Left ventricle myocardium inferior (tissue), 1 donor: ENCODE measurements around the gene TRIM5. TPM values are rescaled to one million over a fixed set of nuclear protein-coding genes. Genes with fewer than 3 reads are reported as not detected.
"Not testable (repeated sequence)": the region's sequence is repeated elsewhere in the genome, so short reads cannot be mapped to it uniquely, and the experiment has no call there.

Source experiments
- DNase-seq: peaks from one replicate; pipeline ENCODE4 v3.0.0-alpha.2; 2020
- H3K27ac ChIP-seq: fragments of 200-600 bp; replicated peaks from 2 replicates; pipeline ENCODE4 v1.8.0; 2021
- H3K27me3 ChIP-seq: fragments of 200-600 bp; 2 replicates; pipeline ENCODE4 v1.8.0; 2021; ENCODE audit warnings: low read depth
- H3K36me3 ChIP-seq: fragments of 200-600 bp; 2 replicates; pipeline ENCODE4 v1.8.0; 2021
- H3K4me1 ChIP-seq: fragments of 200-600 bp; 2 replicates; pipeline ENCODE4 v1.8.0; 2021
- H3K4me3 ChIP-seq: fragments of 200-600 bp; 2 replicates; pipeline ENCODE4 v1.8.0; 2021; ENCODE audit warnings: mild to moderate bottlenecking, moderate library complexity
- H3K9me3 ChIP-seq: fragments of 200-600 bp; replicated peaks from 2 replicates; pipeline ENCODE4 v1.8.0; 2021
- intact Hi-C: fragments of 100-400 bp; cut with micrococcal nuclease; formaldehyde crosslinking; loops from one replicate; pipeline ENCODE4 v1.11.0; 2022
- total RNA-seq: library from RNA; stranded (reverse); fragmentation: NEBNext Ultra II Directional; extraction: Animal tissue kit (Norgen Biotek cat#: 25700); gene quantifications from one replicate; pipeline ENCODE4 v1.2.1, GENCODE V29; 2021
- TF ChIP-seq, protein P1 (sequence below): fragments of 200-600 bp; IDR thresholded peaks from 2 replicates; pipeline ENCODE4 v1.8.0; 2021; ENCODE audit warnings: antibody characterized with exemption, mild to moderate bottlenecking, borderline replicate concordance
- donor health status: DM: no; HTN: yes; CAD: no; lungs with severe emphysema.

The TRIM5 gene
- total RNA-seq, 1 donor from 2014 or later: 8.4 TPM

- no peak overlapping the region for H3K4me3 ChIP-seq
- no peaks in the 10 kb centered on the region for H3K4me1 ChIP-seq
- TF ChIP-seq, protein P1, sequence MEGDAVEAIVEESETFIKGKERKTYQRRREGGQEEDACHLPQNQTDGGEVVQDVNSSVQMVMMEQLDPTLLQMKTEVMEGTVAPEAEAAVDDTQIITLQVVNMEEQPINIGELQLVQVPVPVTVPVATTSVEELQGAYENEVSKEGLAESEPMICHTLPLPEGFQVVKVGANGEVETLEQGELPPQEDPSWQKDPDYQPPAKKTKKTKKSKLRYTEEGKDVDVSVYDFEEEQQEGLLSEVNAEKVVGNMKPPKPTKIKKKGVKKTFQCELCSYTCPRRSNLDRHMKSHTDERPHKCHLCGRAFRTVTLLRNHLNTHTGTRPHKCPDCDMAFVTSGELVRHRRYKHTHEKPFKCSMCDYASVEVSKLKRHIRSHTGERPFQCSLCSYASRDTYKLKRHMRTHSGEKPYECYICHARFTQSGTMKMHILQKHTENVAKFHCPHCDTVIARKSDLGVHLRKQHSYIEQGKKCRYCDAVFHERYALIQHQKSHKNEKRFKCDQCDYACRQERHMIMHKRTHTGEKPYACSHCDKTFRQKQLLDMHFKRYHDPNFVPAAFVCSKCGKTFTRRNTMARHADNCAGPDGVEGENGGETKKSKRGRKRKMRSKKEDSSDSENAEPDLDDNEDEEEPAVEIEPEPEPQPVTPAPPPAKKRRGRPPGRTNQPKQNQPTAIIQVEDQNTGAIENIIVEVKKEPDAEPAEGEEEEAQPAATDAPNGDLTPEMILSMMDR: no peak
- H3K36me3 ChIP-seq: no peaks in the 10 kb centered on the region
- peaks cover 3% of the 10 kb centered on the region for H3K9me3 ChIP-seq
- no peak overlapping the region for H3K27ac ChIP-seq
- no peak for DNase-seq
- intact Hi-C loops: no loop called here
- no peaks in the 10 kb centered on the region for H3K27me3 ChIP-seq
Observed at GRCh38 chr11:5658318-5658717, 26.6 kb downstream of the TRIM5 start.

DNA sequence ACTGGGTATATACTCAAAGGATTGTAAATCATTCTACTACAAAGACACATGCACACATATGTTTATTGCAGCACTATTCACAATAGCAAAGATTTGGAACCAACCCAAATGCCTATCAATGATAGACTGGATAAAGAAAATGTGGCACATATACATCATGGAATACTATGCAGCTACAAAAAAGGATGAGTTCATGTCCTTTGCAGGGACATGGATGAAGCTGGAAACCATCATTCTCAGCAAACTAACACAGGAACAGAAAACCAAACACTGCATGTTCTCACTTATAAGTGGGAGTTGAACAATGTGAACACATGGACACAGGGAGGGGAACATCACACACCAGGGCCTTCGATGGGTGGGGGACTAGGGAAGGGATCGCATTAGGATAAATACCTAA, 27.9 kb downstream of the TRIM5 start:
- H3K4me3 ChIP-seq, intact Hi-C loops, DNase-seq, H3K4me1 ChIP-seq, H3K27me3 ChIP-seq, H3K36me3 ChIP-seq, H3K9me3 ChIP-seq, H3K27ac ChIP-seq: not testable (repeated sequence)

DNA sequence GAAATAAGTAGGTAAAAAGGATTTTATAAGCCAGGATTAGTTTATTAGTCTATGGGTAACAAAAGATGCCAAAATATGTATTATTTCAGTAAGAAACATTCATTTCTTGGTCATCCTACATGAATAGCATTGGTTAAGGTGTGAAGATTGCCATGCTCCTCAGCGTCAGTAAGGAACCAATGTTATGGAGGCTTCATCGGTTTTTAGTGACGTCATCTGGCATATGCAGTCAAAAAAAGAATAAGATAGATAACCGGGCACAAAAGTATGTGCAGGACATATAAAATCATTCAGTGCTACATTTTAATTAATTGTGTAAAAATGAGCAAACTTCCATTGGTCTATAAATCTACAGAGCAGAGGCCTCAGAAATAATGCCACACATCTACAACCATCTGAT, 29.4 kb downstream of the TRIM5 start:
- peaks cover 10% of the 10 kb centered on the region for H3K9me3 ChIP-seq
- no peaks in the 10 kb centered on the region for H3K4me1 ChIP-seq
- DNase-seq: no peak
- H3K4me3 ChIP-seq: no peak overlapping the region
- H3K27ac ChIP-seq: no peak overlapping the region
- H3K27me3 ChIP-seq: no peaks in the 10 kb centered on the region
- H3K36me3 ChIP-seq: no peaks in the 10 kb centered on the region
- TF ChIP-seq, protein P1: no peak
- intact Hi-C loops: no loop called here

DNA sequence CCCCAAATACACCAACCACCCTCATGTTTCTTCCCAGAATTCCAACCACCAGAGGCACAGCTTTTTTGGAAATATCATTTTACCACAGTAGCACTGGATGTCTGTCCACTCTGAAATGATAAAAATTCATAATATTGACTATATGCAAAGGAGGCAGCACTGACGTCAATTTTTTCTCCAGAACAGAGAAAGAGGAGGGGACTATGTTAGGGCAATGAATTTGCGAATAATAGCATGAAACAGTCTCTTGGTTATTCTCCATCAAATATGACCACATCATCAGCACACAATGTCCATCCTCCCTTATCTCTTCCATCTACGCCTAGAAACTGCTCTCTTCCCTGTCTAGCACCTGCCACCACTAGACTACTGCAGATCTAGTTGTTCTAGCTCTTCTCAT, 38.7 kb downstream of the TRIM5 start:
- DNase-seq: no peak
- Histone ChIP-seq H3K4me3 (no peak overlapping the region), H3K4me1 (no peaks in the 10 kb centered on the region), H3K36me3 (peaks cover 30% of the 10 kb centered on the region), H3K27me3 (no peaks in the 10 kb centered on the region), H3K27ac (no peak overlapping the region), H3K9me3 (no peaks in the 10 kb centered on the region)
- intact Hi-C loops: no loop called here
- TF ChIP-seq, protein P1: no peak

DNA sequence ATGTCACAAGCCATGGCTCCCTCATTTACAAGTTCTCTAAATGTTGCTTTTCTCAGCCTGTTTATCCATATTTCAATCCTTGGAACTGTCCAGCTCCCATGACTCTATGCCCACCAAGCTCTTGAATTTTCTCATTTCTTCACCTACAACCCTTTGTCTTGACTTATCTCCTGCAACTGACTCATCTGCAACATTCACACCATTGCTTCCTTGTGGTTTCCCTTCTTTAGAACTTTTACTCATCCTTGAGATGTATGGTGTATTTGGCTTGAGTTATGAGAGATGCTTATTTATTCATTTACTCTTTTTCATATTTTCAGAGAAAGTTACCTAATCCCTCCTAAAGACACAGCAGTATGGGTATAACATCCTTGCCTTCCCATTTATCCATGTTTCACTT, 41.3 kb downstream of the TRIM5 start:
- intact Hi-C loops: no loop called here
- Histone ChIP-seq H3K36me3 (peaks cover 37% of the 10 kb centered on the region), H3K27me3 (no peaks in the 10 kb centered on the region), H3K4me1 (no peaks in the 10 kb centered on the region), H3K4me3 (no peak overlapping the region), H3K9me3 (no peaks in the 10 kb centered on the region), H3K27ac (no peak overlapping the region)
- TF ChIP-seq, protein P1: no peak
- no peak for DNase-seq

GRCh38 chr11:5639953-5640352, 44.9 kb downstream of the TRIM5 start:
- H3K9me3 ChIP-seq: no peaks in the 10 kb centered on the region
- H3K4me3 ChIP-seq: no peak overlapping the region
- H3K36me3 ChIP-seq: peaks cover 51% of the 10 kb centered on the region
- DNase-seq: no peak
- no peak overlapping the region for H3K27ac ChIP-seq
- TF ChIP-seq, protein P1: no peak
- H3K27me3 ChIP-seq: no peaks in the 10 kb centered on the region
- intact Hi-C loops: no loop called here
- no peaks in the 10 kb centered on the region for H3K4me1 ChIP-seq
